Pons (tissue), 1 donor: ENCODE data around the gene BBS5.
"Not testable (repeated sequence)": the region's sequence is repeated elsewhere in the genome, so short reads cannot be mapped to it uniquely, and the experiment has no call there.

Source experiments
- DNase-seq: peaks from one replicate; pipeline ENCODE4 v3.0.0-alpha.2; 2016; ENCODE audit warnings: low spot score

Gene BBS5

DNA sequence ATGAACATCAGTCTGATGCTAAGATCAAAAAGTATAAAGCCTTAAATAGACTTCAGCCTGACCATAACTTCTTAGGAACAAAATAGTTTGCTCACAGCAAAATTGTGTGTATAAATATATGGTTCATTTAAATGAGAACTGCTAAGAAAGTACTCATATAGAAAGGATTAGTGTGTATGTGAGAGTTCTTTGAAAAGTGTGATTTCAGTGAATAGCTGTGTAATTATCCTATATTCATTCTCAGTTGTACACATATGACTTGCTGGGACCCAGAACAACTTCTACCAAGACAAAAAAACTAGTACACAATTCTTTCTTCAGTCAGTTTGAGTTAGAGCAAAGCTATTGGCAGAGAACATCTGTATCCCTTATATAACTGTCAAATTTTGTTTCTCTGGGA lies 7.2 kb downstream of the BBS5 start:
- DNase-seq = no peak

DNA sequence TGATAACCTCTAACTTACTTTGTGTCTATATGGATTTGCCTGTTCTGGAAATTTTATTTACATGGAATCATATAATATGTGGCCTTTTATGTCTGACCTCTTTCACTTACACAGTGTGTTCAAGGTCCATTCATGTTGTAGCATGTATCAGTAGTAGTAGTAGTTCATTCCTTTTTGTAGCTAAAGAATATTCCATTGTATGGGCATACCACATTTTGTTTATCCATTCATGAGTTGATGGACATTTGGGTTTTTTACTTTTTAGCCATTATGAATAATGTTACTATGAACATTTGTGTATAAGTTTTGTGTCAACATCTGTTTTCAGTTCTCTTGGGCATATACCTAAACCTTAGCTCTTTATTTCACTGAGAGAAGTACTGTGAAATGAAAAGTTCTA lies 11.5 kb downstream of the BBS5 start:
- no peak for DNase-seq

DNA sequence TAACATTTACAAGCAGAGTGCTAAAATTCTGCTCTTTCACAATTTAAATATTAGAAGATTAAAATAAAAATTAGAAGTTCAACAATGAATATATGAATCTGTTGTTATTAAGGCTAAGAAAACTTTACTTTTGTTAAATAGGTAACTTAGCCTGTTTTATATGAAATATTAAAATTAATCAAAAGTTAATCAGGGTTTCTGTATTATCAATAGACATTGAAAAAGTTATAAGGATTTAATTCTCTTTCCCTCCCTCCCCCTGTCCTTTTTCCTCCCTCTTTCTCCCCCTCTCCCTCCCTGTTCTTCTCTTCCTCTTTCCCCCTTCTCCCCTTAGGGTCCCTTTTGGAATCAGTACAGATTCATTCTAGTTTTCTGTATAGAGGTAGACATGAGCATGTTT lies 12.1 kb downstream of the BBS5 start:
- DNase-seq = no peak

DNA sequence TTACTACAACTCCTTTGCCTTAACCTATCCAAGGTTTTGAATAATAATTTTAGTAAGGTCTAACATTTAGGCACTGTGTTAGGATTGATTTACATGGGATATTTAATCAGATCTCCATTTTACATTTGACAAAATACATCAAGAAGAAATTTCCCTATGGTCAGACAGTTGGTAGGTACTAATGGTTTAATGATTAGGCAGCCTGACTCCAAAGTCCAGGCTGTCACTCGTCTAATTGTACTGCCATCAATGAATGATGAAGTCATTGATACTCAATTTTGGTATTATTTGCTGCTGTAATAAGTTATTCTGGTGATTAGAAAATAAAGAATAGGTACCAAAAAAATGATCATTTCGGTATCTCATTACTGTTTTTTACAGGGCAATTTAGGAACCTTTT lies 14.1 kb downstream of the BBS5 start:
- no peak for DNase-seq

DNA sequence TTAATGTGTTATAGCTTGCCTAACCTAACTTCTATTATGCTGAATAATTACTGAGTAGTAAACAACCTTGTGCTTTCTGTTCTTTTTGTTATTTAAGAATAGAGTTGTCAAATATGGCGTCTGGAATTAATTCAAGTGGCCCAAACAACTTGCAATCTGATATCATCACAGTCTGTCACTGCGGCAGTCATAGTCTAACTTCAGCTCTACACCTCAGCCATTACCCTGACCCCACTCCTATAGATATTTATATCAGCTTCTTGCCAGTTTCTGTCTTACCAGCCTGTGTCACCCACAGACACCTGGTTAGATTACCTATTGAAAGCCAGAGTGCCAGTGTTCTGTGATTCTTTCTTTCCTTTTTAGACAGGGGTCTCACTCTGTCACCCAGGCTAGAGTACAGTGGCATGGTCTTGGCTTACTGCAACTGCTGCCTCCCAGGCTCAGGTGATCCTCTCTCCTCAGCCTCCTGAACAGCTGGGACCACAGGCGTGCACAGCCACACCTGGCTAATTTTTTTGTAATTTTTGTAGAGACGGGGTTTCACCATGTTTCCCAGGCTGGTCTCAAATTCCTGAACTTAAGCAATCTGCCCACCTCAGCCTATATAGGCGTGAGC lies 16.1 kb downstream of the BBS5 start:
- no peak for DNase-seq

DNA sequence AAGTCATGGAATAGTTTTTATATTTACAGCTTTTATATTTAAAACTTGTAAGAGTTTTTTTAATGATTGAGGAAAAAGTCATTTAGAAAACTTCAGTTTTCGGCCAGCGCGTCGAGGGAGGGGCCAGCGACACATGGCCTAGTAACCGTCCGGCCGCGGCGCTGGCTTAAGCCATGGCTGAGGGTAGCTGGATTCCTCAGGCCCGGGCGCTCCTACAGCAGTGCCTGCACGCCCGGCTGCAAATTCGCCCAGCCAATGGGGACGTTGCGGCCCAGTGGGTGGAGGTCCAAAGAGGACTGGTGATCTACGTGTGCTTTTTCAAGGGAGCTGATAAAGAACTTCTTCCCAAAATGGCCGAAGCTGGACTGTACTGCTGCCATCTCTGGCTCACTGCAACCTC lies 25.4 kb downstream of the BBS5 start:
- DNase-seq = no peak

DNA sequence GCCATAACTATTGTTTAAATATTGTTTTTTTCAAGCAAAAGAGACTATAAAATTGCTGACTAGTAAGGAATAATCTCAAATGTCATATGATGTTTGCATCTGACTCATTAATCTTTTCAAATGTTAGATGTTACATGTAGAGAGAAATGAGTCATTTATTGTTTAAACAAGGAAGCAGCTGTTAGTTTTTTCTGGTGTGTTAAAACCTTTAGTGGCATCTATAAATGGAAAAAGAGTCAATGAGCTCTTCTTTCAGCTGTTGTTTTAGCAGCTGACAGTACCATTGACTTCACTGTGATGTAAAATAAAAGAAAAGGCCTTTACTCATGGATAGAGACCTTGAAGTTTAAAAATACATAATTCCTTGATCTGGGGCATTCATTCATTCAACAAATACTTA lies 28.4 kb downstream of the BBS5 start:
- no peak for DNase-seq

DNA sequence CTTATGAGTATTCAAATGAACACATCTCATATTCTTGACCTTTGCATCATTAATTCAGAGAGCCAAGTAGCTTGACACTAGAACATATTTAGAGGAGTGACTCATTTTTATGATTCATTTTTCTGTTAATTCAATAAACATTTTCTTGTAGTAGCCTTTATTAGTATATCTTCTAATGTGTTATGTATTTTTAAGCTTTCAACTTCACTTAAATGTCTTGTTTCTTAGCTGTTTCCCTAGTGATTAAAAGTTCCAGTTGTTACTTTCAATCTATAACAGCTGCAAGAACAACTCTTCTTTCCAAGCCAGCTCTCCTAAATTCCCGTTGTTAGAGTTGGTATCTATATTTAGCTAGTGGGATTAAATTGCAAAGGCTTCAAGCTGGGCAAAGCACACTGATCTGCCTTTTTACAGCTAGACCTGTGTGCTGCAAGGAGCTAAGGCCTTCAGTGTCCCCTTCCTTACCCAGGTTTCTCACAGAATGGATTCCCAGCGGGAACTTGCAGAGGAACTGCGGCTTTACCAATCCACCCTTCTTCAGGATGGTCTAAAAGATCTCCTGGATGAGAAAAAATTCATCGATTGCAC lies 30.1 kb downstream of the BBS5 start, which contains the start of gene KLHL41:
KLHL41 (plus strand) TSS at position 405 of the 588 bp plus-strand sequence; CDS start at position 482, 77 bp downstream.
- no peak for DNase-seq

DNA sequence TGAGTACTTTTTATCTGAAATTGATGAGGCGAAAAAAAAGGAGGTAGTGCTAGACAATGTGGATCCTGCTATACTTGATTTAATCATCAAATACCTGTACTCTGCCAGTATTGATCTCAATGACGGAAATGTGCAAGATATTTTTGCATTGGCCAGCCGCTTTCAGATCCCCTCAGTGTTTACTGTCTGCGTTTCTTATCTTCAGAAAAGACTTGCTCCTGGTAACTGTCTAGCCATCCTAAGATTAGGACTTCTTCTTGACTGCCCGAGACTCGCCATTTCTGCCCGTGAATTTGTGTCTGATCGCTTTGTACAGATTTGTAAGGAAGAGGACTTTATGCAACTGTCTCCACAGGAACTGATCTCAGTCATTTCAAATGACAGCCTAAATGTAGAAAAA lies 30.7 kb downstream of the BBS5 start:
- no peak for DNase-seq

DNA sequence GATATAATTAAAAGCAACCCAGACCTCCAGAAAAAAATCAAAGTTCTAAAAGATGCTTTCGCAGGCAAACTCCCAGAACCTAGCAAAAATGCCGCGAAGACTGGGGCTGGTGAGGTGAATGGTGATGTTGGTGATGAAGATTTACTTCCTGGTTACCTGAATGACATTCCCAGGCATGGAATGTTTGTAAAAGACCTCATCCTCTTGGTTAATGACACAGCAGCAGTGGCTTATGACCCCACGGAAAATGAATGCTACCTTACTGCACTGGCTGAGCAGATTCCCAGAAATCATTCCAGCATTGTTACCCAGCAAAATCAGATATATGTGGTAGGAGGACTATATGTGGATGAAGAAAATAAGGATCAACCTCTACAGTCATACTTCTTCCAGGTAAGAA lies 31.2 kb downstream of the BBS5 start:
- no peak for DNase-seq

DNA sequence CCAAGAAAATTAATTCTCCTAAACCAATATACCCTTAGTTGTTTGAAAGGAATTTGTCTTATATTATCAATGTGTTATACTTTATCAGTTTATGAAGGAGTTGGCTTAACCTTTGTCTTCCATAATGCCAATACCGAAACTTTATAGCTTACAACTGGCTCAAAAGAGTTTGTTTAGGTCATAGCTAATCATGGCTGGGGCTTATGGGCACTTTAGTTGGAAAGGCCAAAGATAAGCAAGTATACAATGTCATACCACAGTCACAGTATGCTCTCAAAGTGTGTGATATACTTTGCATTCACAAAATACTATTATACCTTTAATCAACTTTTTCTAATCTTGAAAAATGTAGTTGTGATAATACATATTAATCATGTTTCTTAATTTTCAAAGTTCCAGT lies 32.5 kb downstream of the BBS5 start:
- no peak for DNase-seq

DNA sequence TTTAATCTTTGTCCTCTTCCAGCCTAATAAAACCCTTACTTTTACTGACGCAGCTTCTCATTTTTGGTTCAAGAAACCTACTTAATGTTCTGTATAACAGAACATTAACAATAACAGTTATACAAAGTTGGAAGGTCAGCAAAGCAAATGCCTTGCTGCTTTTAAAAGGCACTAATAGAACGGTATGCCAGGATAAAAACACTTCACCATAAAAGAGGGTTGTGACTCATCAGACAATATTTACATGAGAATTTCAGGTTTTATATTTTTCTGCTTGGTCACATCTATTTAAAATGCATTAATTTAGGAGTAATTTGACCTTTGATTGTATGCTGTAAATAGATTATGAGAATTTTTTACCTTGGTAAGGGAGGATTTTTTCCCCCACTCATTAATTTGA lies 33.2 kb downstream of the BBS5 start:
- no peak for DNase-seq

DNA sequence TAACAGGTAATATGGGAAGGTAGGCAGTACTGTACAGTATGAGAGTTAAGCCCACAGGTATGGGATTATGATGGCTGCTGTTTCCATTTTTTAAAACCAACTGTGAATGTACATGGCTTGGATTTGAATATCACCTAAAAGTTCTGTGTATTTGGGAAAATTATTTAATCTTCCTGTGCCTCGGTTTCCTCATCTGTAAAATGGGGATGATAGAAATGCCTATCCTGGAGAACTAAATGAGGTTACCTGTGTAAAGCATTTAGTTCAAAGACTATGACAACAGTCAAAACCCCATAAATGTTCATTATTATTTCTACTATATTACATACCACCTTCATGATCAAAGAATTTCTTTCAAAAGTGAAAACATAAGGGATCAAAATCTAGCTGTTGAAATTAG lies 33.8 kb downstream of the BBS5 start:
- DNase-seq = no peak

DNA sequence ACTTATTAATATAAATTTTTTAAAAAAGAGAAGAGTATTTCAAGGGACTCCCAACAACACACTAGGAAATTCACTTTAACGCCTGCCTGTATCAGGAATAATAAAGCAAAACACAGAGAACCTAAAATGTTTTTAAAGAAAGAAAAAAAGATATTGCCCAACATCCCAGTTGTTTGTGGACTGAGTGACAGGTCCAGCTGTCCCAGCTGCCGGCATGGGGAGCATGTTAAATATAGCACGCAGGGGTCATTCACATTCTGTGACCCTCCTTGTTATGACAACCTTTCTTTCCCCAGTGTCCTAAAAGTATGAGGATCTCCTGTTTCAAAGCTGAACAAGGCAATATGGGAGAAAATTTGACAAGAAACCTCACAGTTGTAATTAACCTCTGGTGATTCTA lies 34.6 kb downstream of the BBS5 start:
- no peak for DNase-seq

DNA sequence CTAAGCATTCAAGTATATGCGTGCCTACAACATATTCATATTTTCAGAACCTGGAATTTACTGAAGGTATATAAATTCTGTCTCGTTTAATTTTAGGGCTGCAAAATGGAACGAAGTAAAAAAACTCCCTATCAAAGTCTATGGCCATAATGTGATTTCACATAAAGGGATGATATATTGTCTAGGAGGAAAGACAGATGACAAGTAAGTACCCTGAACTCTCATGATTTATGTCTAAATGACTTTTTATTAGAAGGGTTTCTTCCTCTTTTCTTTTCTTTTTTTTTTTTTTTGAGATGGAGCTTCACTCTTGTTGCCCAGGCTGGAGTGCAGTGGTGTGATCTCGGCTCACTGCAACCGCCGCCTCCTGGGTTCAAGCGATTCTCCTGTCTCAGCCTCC lies 35.5 kb downstream of the BBS5 start:
- DNase-seq = not testable (repeated sequence)

DNA sequence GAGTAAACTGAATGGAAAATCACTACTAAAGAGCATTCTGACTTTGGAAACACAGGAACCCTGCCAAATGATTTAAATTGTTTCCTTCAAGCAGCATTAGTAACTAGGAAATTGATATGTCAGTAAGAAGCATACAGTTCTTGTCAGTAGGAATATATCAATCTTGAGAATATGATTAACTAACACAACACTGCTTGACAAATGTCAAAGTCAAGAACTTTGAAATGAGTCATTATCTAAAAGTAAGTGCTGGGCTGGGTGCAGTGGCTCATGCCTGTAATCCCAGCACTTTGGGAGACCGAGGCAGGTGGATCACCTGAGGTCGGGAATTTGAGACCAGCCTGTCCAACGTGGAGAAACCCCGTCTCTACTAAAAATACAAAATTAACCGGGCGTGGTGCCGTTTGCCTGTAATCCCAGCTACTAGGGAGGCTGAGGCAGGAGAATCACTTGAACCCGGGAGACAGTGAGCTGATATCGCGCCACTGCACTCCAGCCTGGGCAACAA lies 37.2 kb downstream of the BBS5 start:
- DNase-seq = not testable (repeated sequence)

DNA sequence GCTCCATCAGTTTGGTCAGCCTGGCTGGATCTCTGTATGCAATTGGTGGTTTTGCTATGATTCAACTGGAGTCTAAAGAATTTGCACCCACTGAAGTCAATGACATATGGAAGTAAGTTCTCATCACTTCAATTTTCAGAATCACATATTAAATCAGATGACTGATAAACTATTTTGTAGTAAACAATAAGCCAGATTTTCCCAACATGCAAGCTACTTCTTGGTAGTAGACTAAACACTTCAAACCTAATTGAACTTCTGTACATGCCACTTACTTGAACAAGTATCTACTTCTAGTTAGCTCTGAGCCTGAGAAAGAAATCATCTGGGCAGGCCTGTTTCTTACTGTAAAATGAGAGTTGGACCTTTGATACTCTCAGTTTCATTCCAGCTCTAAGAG lies 41.6 kb downstream of the BBS5 start:
- no peak for DNase-seq

DNA sequence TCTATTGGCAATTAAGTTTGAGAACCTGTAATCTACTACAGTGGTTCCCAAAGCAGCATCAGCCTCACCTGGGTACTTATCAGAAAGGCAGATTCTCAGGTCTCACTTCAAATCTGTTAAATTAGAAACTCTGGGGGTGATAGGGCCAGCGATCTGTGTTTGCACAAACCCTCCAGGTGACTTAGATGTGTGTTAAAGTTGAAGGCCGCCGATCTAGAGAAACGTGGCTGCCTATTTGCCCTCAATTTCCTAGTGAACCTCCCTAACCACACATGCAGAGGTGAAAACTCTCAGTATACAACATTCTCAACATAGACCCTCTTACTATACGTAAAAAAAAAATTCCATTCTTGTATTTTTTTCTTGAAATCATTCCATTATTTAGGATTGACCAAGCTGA lies 44.4 kb downstream of the BBS5 start:
- DNase-seq = no peak

DNA sequence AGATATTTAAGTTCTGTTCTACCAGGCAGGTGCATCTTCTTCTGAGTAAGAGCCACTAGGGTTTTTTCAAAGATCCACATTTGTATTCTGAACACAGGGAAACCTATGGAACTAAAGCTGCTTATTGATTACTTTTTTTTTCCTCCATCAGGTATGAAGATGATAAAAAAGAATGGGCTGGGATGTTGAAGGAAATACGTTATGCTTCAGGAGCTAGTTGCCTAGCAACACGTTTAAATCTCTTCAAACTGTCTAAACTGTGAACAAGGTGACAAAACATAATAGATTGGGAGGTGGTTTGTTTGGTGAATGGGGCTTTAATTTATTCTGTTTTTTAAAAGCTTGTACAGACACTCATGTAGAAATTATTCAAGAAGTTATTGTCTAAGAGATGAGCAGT lies 46.1 kb downstream of the BBS5 start:
- no peak for DNase-seq

DNA sequence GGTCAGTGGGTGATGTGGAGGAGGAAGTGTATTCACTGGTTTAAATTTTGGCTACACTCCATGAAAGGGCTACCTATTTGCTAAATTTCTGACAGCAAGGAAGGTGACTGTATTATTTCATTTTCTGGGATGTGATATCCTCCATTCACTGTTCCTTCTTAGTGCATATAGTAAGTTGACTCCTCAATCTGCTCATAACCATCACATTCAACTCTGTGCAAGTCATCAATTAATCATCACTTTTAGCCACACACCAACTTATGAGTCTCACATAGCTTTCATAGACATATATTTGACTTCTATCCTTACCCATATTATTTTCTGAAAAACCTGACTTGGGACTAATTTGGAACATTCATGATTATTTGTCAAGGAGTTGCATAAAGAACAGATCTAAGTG lies 47.2 kb downstream of the BBS5 start:
- DNase-seq = no peak

DNA sequence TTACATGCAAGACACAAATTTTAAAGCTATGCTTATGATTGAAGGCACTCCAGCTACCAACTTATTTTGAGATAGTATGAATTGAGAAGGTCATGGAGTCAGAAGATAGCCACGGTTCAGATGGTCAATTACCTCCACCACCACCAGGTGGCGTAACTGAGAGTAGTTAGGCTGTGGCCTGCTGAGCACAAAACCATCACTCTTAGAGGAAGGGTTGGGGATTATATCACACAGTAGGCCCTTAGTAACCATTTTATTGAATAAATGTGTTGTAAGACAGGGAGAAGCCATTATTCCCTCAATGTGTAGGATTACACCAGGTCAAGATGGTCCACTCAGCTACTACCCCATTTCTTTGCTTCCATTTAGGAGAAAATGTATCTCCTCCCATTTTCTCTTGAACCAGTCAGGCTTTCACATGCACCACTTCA lies 49.0 kb downstream of the BBS5 start:
- peak; percentile 52 for DNase-seq

DNA sequence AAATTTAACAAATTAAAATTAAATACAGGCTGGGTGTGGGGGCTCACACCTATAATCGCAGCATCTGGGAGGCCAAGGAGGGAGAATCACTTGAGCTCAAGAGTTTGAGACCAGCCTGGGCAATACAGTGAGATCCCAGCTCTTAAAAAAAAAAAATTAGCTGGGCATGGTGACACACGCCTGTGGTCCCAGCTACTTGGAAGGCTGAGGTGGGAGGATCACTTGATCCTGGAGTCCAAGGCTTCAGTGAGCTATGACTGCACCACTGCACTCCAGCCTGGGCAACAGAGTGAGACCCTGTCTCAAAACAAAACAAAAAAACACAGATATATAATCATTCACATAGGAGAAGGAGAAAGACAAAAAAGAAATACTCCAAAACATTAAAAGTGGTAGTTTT lies 60.2 kb downstream of the BBS5 start:
- not testable (repeated sequence) for DNase-seq

DNA sequence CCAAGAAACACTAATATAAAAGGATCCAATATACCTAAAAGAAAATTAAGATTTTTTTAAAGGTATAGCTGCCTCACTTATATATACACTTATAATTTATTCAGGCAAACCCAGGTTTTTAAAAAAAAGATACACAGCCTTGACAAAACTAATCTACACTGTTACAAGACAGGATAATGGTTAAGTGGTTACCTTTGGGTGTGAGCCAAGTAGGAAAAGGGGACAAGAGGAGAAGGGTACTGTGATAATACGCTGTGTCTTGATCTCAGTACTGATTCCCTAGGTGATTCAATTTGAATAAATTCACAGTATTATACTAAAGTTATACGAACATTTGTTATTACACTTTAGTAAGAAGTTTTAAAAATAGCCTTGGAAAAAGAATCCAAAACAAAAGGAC lies 60.9 kb downstream of the BBS5 start:
- DNase-seq = no peak

DNA sequence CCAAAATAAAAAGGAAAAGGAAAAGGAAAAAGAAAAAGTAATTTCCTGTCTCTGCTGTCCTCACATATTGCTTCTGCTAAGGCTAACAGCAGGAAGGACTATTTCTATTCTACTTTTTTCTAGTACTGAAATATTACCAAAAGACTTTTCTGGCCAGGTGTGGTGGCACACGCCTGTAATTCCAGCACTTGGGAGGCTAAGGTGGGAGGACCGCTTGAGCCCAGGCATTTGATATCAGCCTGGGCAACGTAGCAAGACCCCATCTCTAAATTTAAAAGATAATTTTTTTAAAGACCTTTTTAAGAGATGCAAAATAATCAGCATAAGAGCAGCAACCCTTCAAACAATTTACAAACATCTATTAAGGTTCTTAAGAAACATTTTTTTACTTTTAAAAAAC lies 63.1 kb downstream of the BBS5 start:
- DNase-seq = no peak
